HG02973 (cell line): ENCODE results near the gene KPNA6.
"Not testable (repeated sequence)": the region's sequence is repeated elsewhere in the genome, so short reads cannot be mapped to it uniquely, and the experiment has no call there.

Source experiments
- ATAC-seq: cut with Tn5 transposase; IDR thresholded peaks from one replicate; pipeline ENCODE4 v1.9.1; 2021; ENCODE audit warnings: moderate library complexity; ENCODE audit not compliant: unreplicated experiment

KPNA6 gene

GRCh38 chr1:32107742-32108661 lies at the start of gene KPNA6:
KPNA6 (plus strand) TSS chr1:32108056; CDS start chr1:32108131, 75 bp downstream.
- ATAC-seq: peak; percentile 56

GRCh38 chr1:32060914-32061313 lies 46.9 kb upstream of the KPNA6 start:
- ATAC-seq: no peak

- no peak for ATAC-seq
These were observed 45.0 kb upstream of the KPNA6 start for GRCh38 chr1:32062867-32063230.

- no peak for ATAC-seq
These were observed 44.6 kb upstream of the KPNA6 start for GRCh38 chr1:32063261-32063681.

GRCh38 chr1:32065613-32066488 lies 42.0 kb upstream of the KPNA6 start:
- not testable (repeated sequence) for ATAC-seq

GRCh38 chr1:32066489-32066873 lies 41.4 kb upstream of the KPNA6 start:
- no peak for ATAC-seq

GRCh38 chr1:32068957-32069588 lies 38.8 kb upstream of the KPNA6 start:
- ATAC-seq: no peak

- ATAC-seq: no peak
These were observed 35.9 kb upstream of the KPNA6 start for GRCh38 chr1:32071758-32072621.

GRCh38 chr1:32072622-32073298 lies 35.1 kb upstream of the KPNA6 start, which contains the start of gene TMEM39B:
TMEM39B (plus strand) TSS chr1:32072939; CDS start chr1:32073048, 109 bp downstream.
- peak; percentile 78 for ATAC-seq

GRCh38 chr1:32073299-32074229 lies 34.3 kb upstream of the KPNA6 start:
- no peak for ATAC-seq

GRCh38 chr1:32074841-32075240 lies 33.0 kb upstream of the KPNA6 start:
- ATAC-seq: no peak

- ATAC-seq: no peak
These were observed 30.4 kb upstream of the KPNA6 start for GRCh38 chr1:32077451-32077850.

GRCh38 chr1:32082022-32082421 lies 25.8 kb upstream of the KPNA6 start:
- ATAC-seq: no peak

- not testable (repeated sequence) for ATAC-seq
These were observed 21.5 kb upstream of the KPNA6 start for GRCh38 chr1:32086381-32086780.

- ATAC-seq: no peak
These were observed 16.7 kb upstream of the KPNA6 start for GRCh38 chr1:32091176-32091575.

GRCh38 chr1:32091591-32091990 lies 16.3 kb upstream of the KPNA6 start:
- no peak for ATAC-seq

GRCh38 chr1:32094746-32095521 lies 12.9 kb upstream of the KPNA6 start:
- ATAC-seq: no peak

GRCh38 chr1:32099426-32099825 lies 8.4 kb upstream of the KPNA6 start:
- no peak for ATAC-seq
